Cardiac fibroblast (primary cell): Measurements from ENCODE around the gene HECTD1.
"Not testable (repeated sequence)": the region's sequence is repeated elsewhere in the genome, so short reads cannot be mapped to it uniquely, and the experiment has no call there.

Experiments
- DNase-seq, 2 donors: peaks; one replicate each; pipeline versions ENCODE4 v3.0.0 to v3.0.0-alpha.2; 2010; ENCODE audit warnings: low read depth in 2 of 2
- H3K4me3 ChIP-seq, 2 donors: replicated peaks in 1 of 2; 1 replicate in 1 of 2; 2 replicates in 1 of 2; pipeline ENCODE4 v1.5.1; 2011; ENCODE audit warnings: low read depth in 2 of 2, low read length in 2 of 2, mild to moderate bottlenecking in 2 of 2, moderate library complexity in 1 of 2
- TF ChIP-seq, protein P1 (sequence below): IDR thresholded peaks from one replicate; pipeline ENCODE4 v1.5.1; 2011; ENCODE audit warnings: low read depth, mild to moderate bottlenecking, low read length, inconsistent platforms

Gene HECTD1

DNA sequence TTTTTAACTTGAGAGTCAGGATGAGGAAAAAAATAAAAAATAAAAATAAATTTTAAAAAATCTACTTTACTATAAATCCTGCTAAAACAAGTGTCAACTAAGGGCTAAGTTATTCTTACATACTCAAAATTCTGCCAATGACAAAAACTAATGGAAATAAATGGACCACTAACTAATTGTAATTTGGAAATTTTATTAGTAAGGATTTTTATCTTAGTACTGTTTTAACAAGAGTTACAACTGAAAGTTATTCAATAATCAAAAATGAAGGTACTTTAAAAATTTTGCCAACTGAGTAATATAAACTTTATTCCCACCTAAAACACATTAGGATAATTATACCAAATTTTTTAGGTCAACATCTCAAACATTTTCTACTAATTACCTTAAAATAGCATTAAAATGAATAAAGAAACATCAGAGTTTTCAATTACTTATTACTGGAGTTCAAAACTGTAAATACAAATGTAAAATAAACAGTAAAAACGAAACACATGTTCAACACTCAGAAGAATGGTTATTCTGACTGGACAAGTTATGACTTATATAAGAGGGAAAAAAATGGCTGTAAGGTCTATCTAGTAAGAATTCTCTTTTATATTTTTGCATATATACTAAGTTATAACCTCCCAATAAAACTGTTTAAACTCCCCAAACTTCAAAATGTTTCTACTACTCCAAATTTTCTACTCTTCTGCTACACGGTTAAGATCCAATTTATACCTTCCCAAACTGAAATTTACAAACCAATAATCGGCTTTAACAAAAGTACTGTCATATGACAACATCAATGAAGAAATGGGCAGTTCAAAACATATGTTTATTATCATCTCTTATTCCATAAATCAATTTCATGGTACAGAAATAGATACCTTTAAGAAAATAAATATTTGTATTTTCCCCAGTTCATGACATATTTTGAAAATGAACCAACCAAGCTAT, 2.7 kb downstream of the HECTD1 start:
- no peak for DNase-seq
- TF ChIP-seq, protein P1, sequence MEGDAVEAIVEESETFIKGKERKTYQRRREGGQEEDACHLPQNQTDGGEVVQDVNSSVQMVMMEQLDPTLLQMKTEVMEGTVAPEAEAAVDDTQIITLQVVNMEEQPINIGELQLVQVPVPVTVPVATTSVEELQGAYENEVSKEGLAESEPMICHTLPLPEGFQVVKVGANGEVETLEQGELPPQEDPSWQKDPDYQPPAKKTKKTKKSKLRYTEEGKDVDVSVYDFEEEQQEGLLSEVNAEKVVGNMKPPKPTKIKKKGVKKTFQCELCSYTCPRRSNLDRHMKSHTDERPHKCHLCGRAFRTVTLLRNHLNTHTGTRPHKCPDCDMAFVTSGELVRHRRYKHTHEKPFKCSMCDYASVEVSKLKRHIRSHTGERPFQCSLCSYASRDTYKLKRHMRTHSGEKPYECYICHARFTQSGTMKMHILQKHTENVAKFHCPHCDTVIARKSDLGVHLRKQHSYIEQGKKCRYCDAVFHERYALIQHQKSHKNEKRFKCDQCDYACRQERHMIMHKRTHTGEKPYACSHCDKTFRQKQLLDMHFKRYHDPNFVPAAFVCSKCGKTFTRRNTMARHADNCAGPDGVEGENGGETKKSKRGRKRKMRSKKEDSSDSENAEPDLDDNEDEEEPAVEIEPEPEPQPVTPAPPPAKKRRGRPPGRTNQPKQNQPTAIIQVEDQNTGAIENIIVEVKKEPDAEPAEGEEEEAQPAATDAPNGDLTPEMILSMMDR: no peak
- H3K4me3 ChIP-seq: peak overlapping the region in 1 of 2 donors; percentile 78

DNA sequence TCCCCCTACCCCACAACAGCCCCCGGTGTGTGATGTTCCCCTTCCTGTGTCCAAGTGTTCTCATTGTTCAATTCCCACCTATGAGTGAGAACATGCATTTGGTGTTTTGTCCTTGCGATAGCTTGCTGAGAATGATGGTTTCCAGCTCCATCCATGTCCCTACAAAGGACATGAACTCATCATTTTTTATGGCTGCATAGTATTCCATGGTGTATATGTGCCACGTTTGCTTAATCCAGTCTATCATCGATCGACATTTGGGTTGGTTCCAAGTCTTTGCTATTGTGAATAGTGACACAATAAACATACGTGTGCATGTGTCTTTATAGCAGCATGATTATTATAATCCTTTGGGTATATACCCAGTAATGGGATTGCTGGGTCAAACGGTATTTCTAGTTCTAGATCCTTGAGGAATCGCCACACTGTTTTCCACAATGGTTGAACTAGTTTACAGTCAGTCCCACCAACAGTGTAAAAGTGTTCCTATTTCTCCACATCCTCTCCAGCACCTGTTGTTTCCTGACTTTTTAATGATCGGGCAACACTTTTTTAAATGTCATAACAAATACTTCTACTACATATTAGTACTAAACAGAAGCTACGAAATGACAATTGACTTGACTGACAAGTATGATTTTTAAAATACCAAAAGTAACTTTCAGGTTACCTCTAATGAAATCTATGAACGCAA, 3.5 kb downstream of the HECTD1 start:
- not testable (repeated sequence) for H3K4me3 ChIP-seq, DNase-seq

DNA sequence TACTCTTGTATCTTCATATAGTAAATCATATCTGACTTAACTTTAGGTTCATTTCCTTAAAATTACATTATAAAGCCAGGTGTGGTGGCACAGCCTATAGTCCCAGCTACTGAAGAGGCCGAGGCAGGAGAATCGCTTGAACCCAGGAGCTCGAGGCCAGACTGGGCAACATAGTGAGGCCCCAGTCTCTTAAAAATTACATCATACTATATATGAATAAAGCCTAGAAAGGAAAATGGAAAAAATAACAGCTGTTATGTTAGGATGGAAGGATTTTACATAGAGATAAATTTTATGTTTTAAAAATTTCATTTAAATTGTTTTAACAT, 4.2 kb downstream of the HECTD1 start:
- TF ChIP-seq, protein P1: no peak
- no peak for DNase-seq
- H3K4me3 ChIP-seq: no peak overlapping the region

DNA sequence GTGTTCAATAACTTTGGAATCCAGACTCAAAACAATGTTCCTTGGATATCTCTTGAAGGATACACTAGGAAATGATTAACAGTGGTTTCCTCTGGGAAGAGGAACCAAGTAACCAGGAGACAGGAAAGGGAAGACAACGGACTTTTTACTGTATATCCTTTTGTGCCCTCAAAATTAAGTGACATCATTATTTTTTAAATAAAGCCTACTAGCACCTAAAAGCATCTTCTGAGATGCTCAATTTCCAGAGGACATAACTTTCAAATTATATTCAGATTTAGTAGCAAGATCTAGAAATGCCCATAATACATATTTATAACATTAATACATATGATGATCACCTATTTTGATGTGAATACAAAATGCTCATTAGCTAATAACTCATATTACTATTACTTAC, 6.5 kb downstream of the HECTD1 start:
- TF ChIP-seq, protein P1: no peak
- DNase-seq: no peak
- no peak overlapping the region for H3K4me3 ChIP-seq

DNA sequence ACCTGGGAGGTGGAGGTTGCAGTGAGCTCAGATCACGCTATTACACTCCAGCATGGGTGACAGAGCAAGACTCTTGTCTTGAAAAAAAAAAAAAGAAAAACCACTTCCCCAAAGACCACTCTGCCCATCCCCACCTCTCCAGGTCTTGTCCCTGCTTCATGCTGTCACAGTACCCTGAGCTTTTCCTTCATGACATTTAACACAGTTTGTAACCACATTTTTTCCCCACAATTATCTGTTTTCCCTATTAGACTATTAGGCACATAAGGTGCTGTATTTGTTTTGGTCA, 6.9 kb downstream of the HECTD1 start:
- no peak for DNase-seq
- TF ChIP-seq, protein P1: no peak
- no peak overlapping the region for H3K4me3 ChIP-seq

DNA sequence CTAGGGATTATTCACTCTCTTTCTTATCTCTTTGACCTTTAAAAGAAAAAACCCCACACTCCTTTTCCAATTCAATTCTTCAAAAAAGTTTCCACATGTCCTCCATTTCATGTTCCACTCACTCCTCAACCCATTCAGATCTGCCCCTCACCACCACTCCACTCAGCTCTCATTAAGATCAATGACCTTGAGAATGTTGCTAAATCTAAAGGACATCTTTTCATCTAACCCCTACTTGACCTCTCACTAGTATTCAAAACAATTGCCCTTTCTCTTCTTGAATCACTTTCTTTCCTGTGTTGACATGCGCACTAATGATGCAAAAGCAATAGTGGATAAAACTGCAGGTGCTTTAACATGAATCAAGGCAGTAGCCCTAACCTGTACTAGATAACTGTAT, 9.9 kb downstream of the HECTD1 start:
- DNase-seq: no peak
- TF ChIP-seq, protein P1: no peak
- no peak overlapping the region for H3K4me3 ChIP-seq

DNA sequence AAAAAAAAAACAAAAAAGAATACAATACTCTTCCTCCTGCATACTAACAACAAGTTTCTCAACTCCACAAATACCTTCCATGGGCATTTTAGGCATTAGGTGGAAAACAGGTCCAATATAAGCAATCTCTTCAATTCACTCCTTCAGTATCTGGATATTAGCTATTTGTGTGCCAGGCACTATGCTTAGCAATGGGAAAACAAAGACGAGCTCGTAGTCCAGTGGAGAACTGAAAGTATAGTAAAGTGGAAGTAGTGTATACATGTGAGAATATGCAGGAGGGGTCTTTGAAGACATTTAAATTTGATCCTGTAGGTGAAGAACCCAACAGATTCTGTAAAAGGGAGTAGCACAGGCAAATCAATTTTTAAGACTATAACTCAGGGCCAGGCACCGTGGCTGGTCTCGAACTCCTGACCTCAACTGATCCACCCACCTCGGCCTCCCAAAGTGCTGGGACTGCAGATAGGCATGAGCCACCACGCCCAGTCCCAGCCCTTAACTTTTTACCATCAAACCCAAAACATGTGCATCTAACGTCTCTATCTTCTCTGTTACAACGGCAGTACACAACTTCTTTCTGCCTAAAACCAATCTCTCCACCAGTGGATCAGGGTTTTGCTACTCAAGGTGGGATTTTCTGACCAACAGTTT, 10.6 kb downstream of the HECTD1 start:
- H3K4me3 ChIP-seq: no peak overlapping the region
- no peak for DNase-seq
- TF ChIP-seq, protein P1: no peak
